HTERT RPE-1 (cell line): Measurements from ENCODE around the gene DXO.
"Not testable (repeated sequence)": the region's sequence is repeated elsewhere in the genome, so short reads cannot be mapped to it uniquely, and the experiment has no call there.

Source experiments
- in situ Hi-C: fragments of 300-500 bp; cut with MboI; formaldehyde crosslinking; loops from 4 replicates; pipeline ENCODE4 v1.14.3; 2020; ENCODE audit warnings: low sequenced_read_pairs

The DXO gene

DNA sequence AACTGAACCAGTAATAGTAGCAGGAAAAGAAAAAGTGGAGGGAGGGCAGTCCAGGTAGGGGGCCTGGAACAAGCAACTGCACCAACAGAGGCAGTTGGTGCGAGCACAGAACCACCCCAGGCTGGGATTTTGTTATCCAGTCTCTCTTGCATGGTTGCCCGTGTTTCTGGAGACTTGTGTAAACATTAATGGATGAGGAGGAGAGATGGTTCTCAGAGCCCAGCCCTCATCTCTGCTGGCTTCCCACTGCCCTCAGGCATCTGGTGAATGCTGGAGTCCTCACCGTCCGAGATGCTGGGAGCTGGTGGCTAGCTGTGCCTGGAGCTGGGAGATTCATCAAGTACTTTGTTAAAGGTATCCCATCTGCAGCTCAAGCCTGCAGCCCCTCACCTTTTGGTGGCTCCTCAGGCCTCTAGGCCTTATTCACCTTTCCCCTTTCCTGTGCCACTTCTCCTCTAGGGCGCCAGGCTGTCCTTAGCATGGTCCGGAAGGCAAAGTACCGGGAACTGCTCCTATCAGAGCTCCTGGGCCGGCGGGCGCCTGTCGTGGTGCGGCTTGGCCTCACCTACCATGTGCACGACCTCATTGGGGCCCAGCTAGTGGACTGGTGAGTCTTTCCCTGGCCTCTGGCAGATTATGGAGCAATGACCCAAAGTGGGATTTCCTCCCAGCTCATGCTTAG lies 8.4 kb upstream of the DXO start:
- in situ Hi-C loops: not testable (repeated sequence)

- in situ Hi-C loops: no loop called here
Observed at GRCh38 chr6:31979238-31979898, 7.4 kb upstream of the DXO start.

DNA sequence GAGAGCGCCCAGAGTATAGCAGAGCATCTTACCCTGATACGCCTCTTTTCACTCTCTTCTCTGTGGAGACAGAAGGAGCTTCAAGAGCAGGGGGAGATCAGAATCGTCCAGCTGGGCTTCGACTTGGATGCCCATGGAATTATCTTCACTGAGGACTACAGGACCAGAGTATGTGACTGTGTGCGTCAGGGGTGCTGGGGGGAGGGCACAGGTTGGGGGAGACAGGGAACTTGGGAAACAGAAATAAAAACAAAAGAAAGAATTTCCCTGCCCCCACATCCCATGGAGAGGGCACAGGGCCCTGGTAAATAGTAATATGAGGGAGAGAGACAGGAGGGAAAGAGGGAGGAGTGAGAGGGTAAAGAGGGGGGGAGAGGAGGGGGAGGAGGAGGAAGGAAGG lies 6.9 kb upstream of the DXO start:
- in situ Hi-C loops: no loop called here

DNA sequence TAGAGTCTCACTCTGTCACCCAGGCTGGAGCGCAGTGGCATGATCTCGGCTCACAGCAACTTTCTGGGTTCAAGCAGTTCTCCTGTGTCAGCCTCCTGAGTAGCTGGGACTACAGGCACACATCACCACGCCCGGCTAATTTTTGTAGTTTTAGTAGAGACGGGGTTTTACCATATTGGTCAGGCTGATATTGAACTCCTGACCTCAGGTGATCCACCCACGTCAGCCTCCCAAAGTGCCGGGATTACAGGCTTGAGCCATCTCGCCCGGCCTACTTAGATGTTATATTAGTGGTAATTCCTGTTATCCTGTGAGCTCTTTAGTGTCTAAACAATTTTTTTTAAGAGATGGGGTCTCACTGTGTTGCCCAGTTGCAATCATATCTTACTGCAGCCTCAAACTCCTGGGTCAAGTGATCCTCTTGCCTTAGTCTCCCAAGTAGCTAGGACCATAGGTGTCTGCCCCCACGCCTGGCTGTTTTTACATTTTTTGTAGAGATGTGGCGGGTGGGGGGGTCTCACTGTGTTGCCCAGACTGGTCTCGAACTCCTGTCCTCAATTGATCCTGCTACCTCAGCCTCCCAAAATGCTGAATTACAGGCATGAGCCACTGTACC lies 6.0 kb upstream of the DXO start:
- in situ Hi-C loops: no loop called here

GRCh38 chr6:31976065-31976464 lies 4.1 kb upstream of the DXO start:
- in situ Hi-C loops: not testable (repeated sequence)

DNA sequence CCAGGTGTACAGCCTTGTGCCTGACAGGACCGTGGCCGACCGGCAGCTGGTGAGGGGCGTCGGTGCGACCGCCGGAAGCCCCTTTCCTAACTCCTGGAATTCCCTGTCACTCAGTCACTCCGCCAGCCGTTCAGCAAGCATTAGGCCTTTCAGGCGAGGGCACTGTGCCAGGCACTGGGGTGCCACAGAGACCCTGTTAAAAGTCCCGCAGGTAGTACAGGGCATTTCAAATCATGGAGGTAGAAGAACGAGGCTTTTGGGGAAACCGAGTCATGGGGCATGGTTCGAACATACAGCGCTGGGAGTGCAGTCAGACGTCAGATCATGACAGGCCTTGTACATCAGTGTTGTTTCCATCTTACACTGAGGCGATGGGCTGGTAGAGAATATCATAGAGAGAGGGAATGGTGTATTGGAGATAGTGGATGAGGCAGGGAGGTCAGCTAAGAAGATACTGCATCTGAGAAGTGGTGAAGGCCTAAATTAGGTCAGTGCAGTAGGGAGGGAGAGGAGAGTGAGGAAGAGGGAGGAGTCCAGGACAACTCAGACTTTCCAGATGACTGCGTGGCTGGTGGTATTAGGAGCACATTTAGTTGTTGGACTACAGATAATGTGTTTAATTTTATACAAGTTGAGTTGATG lies 892 bp upstream of the DXO start:
- in situ Hi-C loops: no loop called here

DNA sequence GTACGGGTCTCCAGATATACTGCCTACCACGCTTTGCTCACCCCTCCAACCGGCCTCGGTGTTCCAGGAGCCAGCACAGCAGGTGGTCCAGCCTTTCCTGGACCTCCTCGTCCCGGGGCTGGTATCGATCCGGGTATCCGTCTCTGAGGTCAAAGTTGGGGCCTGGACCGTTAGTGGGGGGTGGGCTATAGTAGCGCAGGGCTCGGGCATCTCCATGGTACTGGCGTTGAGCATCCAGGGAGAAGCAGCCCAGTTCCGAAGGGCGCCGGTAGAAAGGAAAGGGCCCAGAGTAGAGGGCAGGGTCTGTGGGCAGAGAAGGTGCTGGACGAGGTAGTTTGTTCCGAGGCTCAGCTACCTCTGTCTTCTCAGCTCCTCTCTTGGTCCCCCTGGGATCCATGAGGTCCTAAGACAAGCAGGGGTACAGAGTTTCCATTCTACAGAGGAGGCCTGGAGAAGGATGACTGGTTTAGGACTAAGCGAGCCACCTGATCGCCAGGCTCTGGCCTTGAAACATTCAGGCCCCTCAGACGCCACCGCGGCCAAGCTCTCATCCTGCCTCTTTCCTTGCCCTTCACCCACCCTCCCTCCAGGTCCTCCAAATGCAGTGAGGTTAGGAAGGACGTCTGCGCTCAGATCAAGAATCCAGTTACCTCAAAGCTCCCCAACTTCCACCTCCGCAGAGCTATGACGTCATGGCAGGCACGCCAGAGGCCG lies 502 bp downstream of the DXO start:
- in situ Hi-C loops: no loop called here

DNA sequence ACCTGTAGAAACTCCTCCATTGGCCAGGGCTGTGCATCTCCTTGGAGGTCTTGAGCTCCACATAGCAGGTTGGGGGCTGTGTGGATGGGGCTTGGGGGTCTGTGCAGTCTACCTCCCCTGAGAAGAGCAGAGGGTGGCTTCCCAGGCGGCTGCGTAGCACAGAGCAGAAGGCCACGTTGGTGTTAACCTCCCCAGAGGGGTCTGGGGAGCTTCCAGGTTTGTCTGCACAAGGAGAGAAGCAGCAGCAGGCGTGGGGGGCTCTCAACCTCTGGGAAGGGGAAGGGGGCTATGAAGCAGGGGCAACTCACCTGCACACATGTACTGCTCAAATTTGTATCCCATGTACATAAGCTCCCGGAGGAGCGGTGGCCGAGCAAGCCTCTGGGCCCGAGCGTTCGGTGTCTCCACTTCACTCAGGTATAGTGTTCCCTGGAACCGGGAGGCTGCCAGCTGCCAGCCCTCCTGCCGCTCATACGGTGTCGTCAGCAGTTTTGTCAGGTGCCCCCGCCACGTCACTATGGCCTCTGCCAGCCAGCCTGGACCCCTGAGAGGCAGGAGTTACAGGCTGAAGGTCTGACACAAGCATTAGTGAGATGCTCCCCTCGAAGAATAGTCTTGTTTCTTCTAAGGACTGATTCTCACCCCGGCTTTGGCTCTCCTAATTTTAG lies 1.2 kb downstream of the DXO start:
- in situ Hi-C loops: no loop called here

DNA sequence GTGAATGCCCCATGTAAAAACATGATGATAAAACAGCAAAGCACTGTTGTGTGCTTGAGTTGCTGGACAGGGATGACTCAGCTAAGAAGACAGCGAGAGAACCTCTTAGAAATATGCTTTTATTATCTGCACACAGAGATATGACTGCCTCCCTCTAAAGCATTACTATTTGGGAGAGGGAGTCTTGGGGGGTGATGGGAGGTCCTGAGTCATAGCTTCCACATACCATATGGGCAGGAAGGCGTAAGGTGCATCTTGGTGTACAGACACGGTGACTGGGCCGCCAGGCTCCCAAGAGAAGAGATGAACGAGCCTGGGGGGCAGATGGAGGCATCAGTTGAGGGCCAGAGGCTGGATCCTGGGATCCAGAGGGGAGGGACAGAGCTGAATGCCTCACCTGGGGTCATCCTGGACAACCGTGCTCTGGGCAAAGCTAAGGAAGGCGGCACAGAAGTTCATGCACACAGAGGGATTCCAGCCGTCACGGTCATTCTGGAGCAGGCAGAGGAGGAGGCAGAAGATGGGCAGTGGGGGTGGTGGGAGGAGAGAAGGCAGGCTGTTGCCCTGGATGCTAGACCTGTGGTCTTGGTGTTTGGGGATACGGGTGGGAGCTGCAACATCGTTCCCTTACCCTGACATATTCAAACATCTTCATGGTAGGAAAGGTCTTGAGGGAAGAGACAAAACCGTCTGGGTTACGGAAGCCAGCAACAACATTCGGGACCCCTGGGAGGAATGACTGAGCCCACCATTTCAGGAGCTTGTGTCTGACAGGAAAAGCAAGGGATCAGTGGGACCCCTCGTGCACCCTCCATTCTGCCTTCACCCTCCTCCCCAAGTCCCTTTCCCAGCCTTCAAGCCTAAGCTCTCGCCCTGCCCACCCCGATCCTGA lies 2.0 kb downstream of the DXO start:
- in situ Hi-C loops: no loop called here

GRCh38 chr6:31968791-31969711 lies 2.9 kb downstream of the DXO start:
- in situ Hi-C loops: no loop called here

- in situ Hi-C loops: no loop called here
Observed at GRCh38 chr6:31968326-31968725, 3.6 kb downstream of the DXO start.

DNA sequence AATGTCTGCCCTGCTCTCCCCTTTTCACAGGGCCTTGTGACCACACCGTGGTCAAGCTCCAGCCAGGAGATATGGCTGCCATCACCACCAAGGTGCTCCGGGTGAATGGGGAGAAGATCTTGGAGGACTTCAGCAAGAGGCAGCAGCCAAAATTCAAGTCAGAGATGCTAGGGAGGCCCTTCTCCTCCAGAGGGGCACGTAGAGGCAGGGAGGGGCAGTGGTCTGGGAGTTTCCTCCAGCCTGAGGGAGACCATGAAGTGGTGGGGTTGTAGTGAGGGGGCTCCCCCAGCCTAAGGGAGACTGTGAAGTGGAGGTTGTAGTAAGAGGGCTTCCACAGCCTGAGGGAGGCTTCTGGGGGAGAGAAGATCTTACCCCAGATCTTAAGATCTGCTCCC lies 4.0 kb downstream of the DXO start:
- in situ Hi-C loops: no loop called here

DNA sequence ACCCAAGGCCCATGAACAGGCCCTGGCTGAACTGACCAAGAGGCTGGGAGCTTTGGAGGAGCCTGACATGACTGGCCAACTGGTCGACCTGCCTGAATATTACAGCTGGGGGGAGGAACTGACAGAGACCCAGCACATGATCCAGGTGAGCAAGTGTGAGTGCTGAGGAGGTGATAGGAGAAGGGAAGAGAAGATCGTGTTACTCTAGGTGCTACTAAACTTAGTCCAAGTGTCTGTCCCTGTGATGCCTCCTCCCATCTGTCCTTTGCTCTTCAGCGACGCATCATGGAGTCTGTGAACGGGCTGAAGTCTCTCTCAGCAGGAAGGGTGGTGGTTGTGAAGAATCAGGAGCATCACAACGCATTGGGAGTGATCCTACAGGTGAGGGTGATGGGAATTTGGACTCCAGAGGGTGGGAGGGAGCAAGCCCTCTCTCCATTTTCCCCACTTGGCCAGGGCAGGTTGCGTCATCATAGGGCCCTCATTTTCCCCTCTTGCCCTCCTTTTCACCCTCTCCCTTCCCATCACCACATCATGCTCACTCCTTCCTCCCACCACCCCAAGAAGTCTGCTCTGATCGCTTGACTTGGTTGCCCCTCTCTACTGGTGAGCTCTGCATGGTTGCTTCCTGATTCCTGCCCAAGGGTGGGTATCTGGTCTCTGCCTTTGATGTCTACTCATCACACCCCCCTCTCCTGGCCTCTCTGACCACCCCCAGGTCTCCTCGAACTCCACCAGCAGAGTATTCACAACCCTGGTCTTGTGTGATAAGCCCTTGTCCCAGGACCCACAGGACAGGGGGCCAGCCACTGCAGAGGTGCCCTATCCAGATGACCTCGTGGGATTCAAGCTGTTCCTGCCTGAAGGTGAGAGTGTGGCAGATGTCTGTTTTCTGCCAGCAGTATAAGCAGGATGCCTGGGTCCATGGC lies 4.7 kb downstream of the DXO start:
- in situ Hi-C loops: no loop called here

GRCh38 chr6:31966506-31966905 lies 5.4 kb downstream of the DXO start:
- in situ Hi-C loops: no loop called here

GRCh38 chr6:31965700-31966099 lies 6.2 kb downstream of the DXO start:
- in situ Hi-C loops: no loop called here

DNA sequence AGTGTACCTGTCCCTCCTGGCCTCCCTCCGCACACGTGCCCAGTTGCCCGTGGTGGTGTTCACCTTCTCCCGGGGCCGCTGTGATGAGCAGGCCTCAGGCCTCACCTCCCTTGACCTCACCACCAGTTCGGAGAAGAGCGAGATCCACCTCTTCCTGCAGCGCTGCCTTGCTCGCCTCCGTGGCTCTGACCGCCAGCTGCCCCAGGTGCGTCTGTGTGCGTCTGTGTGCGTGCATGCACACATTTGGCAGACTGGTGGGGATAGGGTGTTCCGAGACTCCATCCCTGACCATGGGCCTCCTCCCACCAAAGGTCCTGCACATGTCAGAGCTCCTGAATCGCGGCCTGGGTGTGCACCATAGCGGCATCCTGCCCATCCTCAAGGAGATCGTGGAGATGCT lies 8.0 kb downstream of the DXO start:
- in situ Hi-C loops: no loop called here

- in situ Hi-C loops: no loop called here
Observed at GRCh38 chr6:31961616-31962015, 10.3 kb downstream of the DXO start.
